HG03060 (cell line): ENCODE results near the gene KCNK1.

ENCODE experiments used
- ATAC-seq: cut with Tn5 transposase; IDR thresholded peaks from one replicate; pipeline ENCODE4 v1.9.1; 2021; ENCODE audit warnings: low read depth, moderate number of reproducible peaks; ENCODE audit not compliant: unreplicated experiment

Gene KCNK1

DNA sequence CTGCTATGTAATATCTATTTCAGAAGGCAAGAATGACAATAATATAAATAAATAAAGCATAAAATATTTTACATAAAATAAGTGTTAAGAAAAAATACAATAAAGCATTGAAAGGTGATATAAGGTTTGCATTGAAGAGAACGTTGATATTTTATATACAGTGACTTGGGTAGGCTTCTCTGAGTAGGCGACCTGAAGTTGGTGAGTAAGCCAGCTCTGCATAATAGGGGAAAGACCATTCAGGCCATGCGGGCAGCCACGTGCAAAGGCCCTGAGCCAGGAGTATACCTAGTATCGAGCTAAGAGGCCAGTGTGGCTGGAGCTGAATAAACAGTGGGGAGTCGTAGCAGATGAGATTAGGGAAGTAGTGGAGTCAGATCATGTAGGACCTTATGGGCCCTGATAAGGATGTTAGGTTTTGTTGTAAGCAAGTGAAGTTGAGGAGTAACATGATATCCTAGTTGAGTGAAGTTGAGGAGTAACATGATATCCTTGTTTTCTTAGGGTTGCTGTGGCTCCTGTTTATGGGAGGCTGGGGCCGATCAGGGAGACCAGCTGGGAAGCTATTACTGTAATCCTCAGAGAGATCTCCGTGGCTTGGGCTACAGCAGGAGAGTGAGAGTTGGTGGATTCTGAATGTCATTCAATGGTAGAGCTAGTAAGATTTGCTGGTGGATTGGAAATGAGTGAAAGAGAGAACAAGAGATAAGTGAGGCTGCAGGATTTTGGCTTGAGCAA, 22.0 kb downstream of the KCNK1 start:
- ATAC-seq = no peak

DNA sequence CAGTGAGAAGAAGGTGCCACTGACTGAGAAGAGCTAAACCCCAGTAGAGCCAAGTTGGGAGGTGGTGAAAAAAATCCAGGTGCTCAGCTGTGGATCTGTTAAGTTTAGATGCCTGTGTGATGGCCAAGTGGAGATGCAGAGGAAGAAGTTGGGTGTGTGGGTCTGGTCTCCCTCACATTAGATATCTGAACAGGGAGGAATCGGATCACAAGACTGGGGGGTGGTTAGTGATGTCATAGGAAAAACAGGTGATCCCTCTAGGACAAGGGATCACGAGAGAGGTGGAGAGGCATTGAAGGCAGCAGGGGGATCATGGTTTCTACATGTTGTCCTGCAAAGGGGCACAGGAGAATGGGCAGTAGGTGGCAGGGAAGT, 22.6 kb downstream of the KCNK1 start:
- ATAC-seq = no peak

DNA sequence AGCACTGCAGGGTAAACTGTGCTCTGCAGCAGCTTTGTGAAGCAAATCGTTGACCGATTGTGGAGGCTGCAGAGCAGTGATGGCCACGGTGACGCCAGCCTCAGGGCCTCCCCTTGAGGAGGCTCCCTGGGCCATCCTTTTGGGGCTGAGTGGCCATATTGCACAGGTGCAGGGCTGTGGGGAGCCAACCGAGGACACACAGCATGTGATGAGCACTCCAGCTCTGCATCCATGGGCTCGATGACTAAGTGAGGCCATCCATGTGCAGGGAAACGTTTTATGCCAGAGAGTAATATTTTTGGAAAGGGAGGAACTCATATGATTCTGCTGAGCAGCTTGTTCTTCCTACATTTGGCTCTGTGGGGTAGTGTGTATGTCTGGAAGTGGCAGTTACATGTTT, 24.6 kb downstream of the KCNK1 start:
- ATAC-seq = no peak

DNA sequence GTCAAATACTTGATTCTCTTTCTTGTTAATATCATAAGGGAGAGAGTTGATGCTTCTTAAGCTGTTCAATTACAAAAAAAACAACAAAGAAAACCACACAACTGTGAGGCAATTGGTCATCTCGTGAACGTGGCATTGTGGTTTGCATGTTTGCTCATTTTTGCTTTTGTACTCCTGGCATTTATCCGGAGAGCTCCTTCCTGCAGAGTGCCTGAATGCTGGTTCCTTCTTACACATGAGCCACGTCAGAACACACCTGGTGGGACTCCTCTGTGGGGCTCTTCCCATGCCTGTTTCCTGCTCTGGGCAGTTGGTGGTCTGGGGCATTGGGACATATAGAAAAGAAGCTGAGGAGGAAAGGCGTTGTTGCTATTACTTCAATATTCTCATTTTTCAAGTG, 25.7 kb downstream of the KCNK1 start:
- ATAC-seq = no peak

DNA sequence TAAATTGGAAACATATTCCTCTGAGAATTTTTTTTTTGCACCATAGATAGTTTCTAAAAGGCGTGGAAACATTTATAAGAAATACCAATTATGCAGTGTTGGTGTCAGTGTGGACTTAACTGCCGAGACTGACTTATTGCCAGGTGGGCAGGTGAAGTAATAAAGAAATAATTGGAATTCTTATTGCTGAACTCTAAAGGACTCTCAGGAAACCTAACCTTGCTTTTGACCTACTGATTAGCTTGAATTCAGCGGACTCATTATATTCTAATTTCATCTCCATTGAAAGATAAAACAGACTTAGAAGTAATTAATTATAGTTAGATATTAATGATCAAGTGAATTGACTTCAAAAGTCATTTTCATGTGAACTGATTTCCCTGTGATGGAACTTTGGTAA, 26.3 kb downstream of the KCNK1 start:
- ATAC-seq = no peak

DNA sequence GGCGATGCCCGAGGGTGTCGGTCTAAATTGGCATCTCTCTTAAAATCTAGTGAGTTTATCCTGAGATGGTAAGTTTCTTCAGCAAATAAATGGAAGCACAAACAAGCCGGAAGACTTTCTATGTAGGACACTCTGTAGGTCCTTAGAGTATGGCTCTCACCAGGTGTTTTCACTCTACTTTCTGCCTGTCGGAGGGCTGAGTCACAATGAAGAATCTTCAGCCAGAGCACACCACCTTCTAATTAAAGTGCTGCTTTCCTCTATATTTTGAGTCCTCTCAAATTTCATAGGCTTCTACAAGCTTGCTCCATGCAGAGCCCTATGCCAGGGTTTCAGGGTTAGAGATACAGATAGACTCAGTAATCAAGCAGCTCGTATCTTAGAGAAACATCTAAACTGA, 27.1 kb downstream of the KCNK1 start:
- ATAC-seq = no peak

DNA sequence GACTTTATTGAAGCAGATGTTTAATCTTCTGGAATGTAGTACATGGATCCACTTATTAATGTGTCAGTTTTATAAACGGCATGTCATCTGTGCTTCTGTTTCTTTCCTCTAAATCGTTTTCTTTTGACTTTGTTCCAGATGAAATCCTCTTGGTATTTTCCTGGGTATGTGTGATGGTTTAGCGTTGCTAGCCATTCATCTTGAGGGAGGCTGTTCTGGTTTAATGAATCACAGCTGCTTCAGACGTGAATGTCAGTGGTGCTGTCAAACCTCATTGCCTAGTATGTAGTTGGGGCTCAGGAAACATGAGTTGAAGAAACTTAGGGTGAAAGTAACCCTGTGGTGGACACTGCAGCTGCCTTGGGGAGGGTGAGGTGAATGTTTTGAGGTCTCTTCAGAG, 33.2 kb downstream of the KCNK1 start:
- ATAC-seq = no peak

- ATAC-seq = no peak
These were observed 33.7 kb downstream of the KCNK1 start for GRCh38 chr1:233647636-233648035.

DNA sequence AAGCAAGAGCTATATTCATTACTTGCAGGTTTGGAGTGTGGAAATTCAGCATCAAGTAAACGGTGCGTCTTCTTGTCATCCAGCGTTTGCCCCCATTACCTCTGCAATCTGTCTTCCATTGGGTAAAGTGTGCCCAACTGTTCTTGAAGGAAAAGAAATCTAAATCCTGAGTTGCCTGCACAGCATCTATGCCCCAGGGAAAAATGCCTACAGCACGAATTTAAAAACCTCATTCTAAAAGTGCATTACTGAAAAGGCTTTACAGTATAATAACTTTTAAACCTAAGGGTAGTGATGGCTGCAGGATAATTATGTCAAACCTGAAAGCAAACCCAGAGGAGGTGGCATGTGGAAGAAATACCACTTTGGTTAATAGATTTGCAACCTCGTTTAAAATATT, 37.2 kb downstream of the KCNK1 start:
- ATAC-seq = no peak

GRCh38 chr1:233651563-233652233, 37.8 kb downstream of the KCNK1 start:
- no peak for ATAC-seq

GRCh38 chr1:233652526-233652925, 38.6 kb downstream of the KCNK1 start:
- ATAC-seq = no peak

- no peak for ATAC-seq
These were observed 40.9 kb downstream of the KCNK1 start for GRCh38 chr1:233654658-233655280.

DNA sequence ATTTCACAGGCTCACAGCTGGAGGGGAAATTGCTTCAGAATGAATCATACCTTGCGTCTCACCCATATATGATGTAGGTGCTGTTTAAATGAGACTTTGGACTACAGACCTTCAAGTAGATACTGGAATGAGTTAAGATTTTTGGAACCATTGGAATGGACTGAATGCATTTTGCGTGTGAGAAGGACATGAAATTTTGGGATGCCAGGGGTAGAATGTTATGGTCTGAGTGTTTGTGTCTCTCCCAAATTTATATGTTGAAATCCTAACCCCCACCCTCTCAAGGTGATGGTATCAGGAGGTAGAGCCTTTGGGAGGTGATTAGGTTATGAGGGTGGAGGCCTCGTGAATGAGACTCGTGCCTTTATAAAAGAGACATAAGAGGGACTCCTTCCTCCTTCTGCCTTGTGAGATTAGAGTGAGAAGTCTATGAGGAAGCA, 41.4 kb downstream of the KCNK1 start:
- no peak for ATAC-seq

- no peak for ATAC-seq
These were observed 42.2 kb downstream of the KCNK1 start for GRCh38 chr1:233656032-233656635.

GRCh38 chr1:233656687-233657086, 42.8 kb downstream of the KCNK1 start:
- no peak for ATAC-seq

DNA sequence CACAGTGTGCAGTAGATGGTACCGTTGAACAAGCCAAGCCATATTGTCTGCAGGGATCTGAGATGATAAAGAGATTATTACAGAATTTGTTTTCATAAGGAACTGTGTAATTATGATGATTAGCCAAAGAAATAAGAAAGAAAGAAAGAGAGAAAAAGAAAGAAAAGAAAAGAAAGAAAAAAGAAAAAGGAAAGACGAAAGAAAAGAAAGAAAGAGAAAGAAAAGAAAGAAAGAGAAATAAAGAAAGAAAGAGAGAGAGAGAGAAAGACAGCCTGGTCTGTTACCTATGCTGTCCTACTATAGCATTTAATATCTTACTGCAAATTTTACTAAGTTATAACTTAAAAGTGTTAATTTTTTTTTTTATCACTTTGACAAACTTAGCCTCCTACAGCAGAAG, 43.6 kb downstream of the KCNK1 start:
- no peak for ATAC-seq

GRCh38 chr1:233659495-233659894, 45.6 kb downstream of the KCNK1 start:
- no peak for ATAC-seq

DNA sequence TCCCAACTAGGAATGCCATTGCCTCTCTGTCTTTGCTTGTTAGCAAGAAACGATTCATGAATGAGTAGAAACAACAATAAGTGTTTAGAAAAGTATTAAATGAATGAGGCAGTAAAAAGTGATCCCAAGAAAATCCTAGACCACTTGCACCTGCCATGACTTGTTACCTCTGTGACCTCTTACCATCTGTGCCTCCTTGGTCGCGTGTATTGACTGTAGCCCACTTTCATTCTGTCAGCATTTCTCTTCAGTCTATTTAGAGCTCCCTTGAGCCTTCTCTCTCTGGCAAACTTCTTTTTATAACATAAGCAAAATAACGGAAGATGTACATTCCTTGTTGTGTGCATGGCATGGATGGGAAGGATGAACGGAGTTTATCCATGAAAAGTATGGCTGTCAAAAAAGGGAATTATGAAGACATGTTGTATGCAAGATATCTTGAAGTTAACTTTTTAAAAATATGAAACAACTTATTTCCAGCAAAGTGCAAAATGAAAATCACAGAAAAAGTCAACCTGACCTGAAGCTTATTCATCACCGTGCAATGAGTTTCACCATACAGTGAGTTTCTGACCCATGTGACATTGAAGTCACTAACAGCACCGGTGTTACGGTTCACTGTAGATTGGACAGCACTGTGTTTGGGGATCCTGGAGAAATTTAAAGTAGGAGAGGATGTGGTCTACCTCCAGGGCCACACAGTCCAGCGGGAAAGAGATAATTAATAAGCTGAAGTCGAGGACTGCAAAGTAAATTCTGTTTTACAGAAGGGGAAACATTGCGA, 47.7 kb downstream of the KCNK1 start:
- no peak for ATAC-seq

DNA sequence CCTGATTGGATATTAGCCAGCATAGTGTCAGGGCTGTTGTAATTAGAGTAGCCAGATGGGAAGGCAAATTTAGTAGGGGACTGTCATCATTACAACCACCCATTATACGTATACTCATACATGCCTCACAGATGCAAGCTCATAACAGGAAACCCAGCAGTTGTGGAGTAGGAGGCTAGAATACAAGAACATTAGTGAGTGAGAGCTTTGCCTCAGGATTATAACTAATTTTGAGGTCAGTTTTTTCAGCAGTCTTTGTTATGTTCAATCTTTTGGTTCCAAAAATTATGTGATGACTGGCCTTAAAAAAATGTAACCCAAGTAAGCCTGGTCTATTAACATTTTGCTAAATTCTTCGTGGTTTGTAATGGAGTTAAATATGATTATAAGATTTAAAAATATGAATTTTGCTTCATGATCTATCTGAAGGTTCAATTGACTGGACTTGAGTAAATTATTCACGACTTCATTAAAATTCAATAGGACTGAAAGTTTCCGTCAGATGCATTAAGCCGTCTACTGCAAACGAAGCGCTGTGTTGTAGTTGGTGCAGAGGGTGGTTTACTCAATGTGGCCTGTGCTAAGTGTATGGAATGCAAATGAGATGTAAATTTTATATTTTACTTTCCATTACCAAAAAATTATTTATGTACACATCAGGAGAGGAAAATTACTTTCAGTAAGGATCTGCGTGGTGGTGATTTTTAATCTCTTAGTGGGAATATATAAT, 48.8 kb downstream of the KCNK1 start:
- ATAC-seq = no peak

GRCh38 chr1:233664253-233664652, 50.3 kb downstream of the KCNK1 start:
- ATAC-seq = no peak
